ENCODE measurements around the gene KIAA1958. TPM values are rescaled to one million over a fixed set of nuclear protein-coding genes. Genes with fewer than 3 reads are reported as not detected.

Gene KIAA1958
- total RNA-seq, 1 donor from 2014 or later = 26.9 TPM

GRCh38 chr9:112608851-112609250 is 122.2 kb downstream of the KIAA1958 start:
- no peak overlapping the region for H3K27ac Mint-ChIP-seq
- H3K27me3 Mint-ChIP-seq (ENCODE audit: low read depth) = no peaks in the 10 kb centered on the region
- no peaks in the 10 kb centered on the region for H3K9me3 Mint-ChIP-seq
- H3K4me3 Mint-ChIP-seq = no peak overlapping the region
- H3K4me1 Mint-ChIP-seq = peaks cover 4% of the 10 kb centered on the region
- TF ChIP-seq CTCF (IDR thresholded peaks at IDR 0.05; ENCODE audit: unreplicated experiment) = no peak
- DNase-seq (ENCODE audit: low spot score in 2 of 2, unreplicated experiment in 2 of 2) = no peak
- no peaks in the 10 kb centered on the region for H3K36me3 Mint-ChIP-seq

GRCh38 chr9:112615584-112616266 is 129.1 kb downstream of the KIAA1958 start:
- no peaks in the 10 kb centered on the region for H3K27me3 Mint-ChIP-seq (ENCODE audit: low read depth)
- peaks cover 9% of the 10 kb centered on the region for H3K36me3 Mint-ChIP-seq
- no peaks in the 10 kb centered on the region for H3K4me1 Mint-ChIP-seq
- DNase-seq (ENCODE audit: low spot score in 2 of 2, unreplicated experiment in 2 of 2) = no peak
- no peak overlapping the region for H3K4me3 Mint-ChIP-seq
- no peak overlapping the region for H3K27ac Mint-ChIP-seq
- TF ChIP-seq CTCF (IDR thresholded peaks at IDR 0.05; ENCODE audit: unreplicated experiment) = no peak
- no peaks in the 10 kb centered on the region for H3K9me3 Mint-ChIP-seq

- H3K4me1 Mint-ChIP-seq = no peaks in the 10 kb centered on the region
- H3K27me3 Mint-ChIP-seq (ENCODE audit: low read depth) = no peaks in the 10 kb centered on the region
- H3K36me3 Mint-ChIP-seq = peaks cover 9% of the 10 kb centered on the region
- TF ChIP-seq CTCF (IDR thresholded peaks at IDR 0.05; ENCODE audit: unreplicated experiment) = no peak
- H3K27ac Mint-ChIP-seq = no peak overlapping the region
- no peak for DNase-seq (ENCODE audit: low spot score in 2 of 2, unreplicated experiment in 2 of 2)
- H3K9me3 Mint-ChIP-seq = no peaks in the 10 kb centered on the region
- no peak overlapping the region for H3K4me3 Mint-ChIP-seq
Measured at GRCh38 chr9:112617371-112617770, 130.7 kb downstream of the KIAA1958 start.

GRCh38 chr9:112618385-112619009 is 131.9 kb downstream of the KIAA1958 start:
- no peak for DNase-seq (ENCODE audit: low spot score in 2 of 2, unreplicated experiment in 2 of 2)
- Mint-ChIP-seq H3K4me1 (no peaks in the 10 kb centered on the region), H3K4me3 (no peak overlapping the region), H3K27ac (no peak overlapping the region), H3K9me3 (no peaks in the 10 kb centered on the region), H3K27me3 (ENCODE audit: low read depth) (no peaks in the 10 kb centered on the region), H3K36me3 (peaks cover 9% of the 10 kb centered on the region)
- no peak for TF ChIP-seq CTCF (IDR thresholded peaks at IDR 0.05; ENCODE audit: unreplicated experiment)

- no peaks in the 10 kb centered on the region for H3K4me1 Mint-ChIP-seq
- no peaks in the 10 kb centered on the region for H3K27me3 Mint-ChIP-seq (ENCODE audit: low read depth)
- TF ChIP-seq CTCF (IDR thresholded peaks at IDR 0.05; ENCODE audit: unreplicated experiment) = no peak
- no peak overlapping the region for H3K4me3 Mint-ChIP-seq
- no peak overlapping the region for H3K27ac Mint-ChIP-seq
- no peaks in the 10 kb centered on the region for H3K9me3 Mint-ChIP-seq
- H3K36me3 Mint-ChIP-seq = peaks cover 9% of the 10 kb centered on the region
- DNase-seq (ENCODE audit: low spot score in 2 of 2, unreplicated experiment in 2 of 2) = no peak
Measured at GRCh38 chr9:112620388-112620787, 133.8 kb downstream of the KIAA1958 start.

Data from mesothelial cell of epicardium (in vitro differentiated cells).